PC-3 (cell line): Measurements from ENCODE around the gene RNASET2. TPM values are rescaled to one million over a fixed set of nuclear protein-coding genes. Genes with fewer than 3 reads are reported as not detected.

Source experiments
- ATAC-seq: fragments of 200-7000 bp; cut with Tn5 transposase; 2 replicates; pipeline ENCODE4 v1.9.1; 2020; ENCODE audit warnings: mild to moderate bottlenecking, moderate library complexity
- BruUV-seq: library from RNA; stranded (reverse); fragments of 400-500 nt; replicated peaks from 2 replicates; lab custom pipeline; 2021; lab: Mats Ljungman, UMichigan
- CTCF ChIA-PET: fragments of 300-600 bp; sonication (Branson Sonifier 250); formaldehyde crosslinking; loops from one replicate; lab custom pipeline; 2022; ENCODE audit warnings: antibody characterized with exemption; lab: Charles Lee
- POLR2A ChIA-PET: fragments of 300-600 bp; sonication (Branson Sonifier 250); formaldehyde crosslinking; loops from one replicate; lab custom pipeline; 2022; ENCODE audit warnings: antibody characterized with exemption; ENCODE audit not compliant: unreplicated experiment; lab: Charles Lee
- DNase-seq: peaks from one replicate; pipeline ENCODE4 v3.0.0-alpha.2; 2015
- H2AFZ ChIP-seq: fragments of 300-600 bp; sonication (generic); 2 replicates; pipeline ENCODE4 v1.6.0; 2016; ENCODE audit warnings: antibody characterized with exemption, low read length
- H3F3A ChIP-seq: fragments of 300-600 bp; sonication (generic); one replicate; pipeline ENCODE4 v1.6.0; 2017; ENCODE audit warnings: antibody characterized with exemption, low read length, control low read depth, mild to moderate bottlenecking; ENCODE audit not compliant: unreplicated experiment
- H3K27ac ChIP-seq: fragments of 300-600 bp; sonication (generic); 2 replicates; pipeline ENCODE4 v1.5.1; 2016; ENCODE audit warnings: mild to moderate bottlenecking, low read length
- H3K27me3 ChIP-seq: fragments of 300-600 bp; sonication (generic); 2 replicates; pipeline ENCODE4 v1.6.1; 2016; ENCODE audit warnings: low read length, mixed read lengths
- H3K36me3 ChIP-seq: fragments of 300-600 bp; sonication (generic); 2 replicates; pipeline ENCODE4 v1.6.1; 2016; ENCODE audit warnings: low read depth, mixed run types, low read length, mixed read lengths
- H3K4me1 ChIP-seq: fragments of 300-600 bp; sonication (generic); 2 replicates; pipeline ENCODE4 v1.5.1; 2016; ENCODE audit warnings: low read length; ENCODE audit not compliant: insufficient read depth
- H3K4me2 ChIP-seq: fragments of 300-600 bp; sonication (generic); 2 replicates; pipeline ENCODE4 v1.6.0; 2016; ENCODE audit warnings: low read length
- H3K4me3 ChIP-seq: fragments of 300-600 bp; sonication (generic); 2 replicates; pipeline ENCODE4 v1.5.1; 2016; ENCODE audit warnings: mild to moderate bottlenecking, low read length, mixed read lengths
- H3K79me2 ChIP-seq: fragments of 300-600 bp; sonication (generic); 2 replicates; pipeline ENCODE4 v1.6.1; 2017; ENCODE audit warnings: low read length, mixed read lengths
- H3K9ac ChIP-seq: fragments of 300-600 bp; sonication (generic); 2 replicates; pipeline ENCODE4 v1.6.0; 2016; ENCODE audit warnings: mild to moderate bottlenecking, low read length
- H3K9me2 ChIP-seq: fragments of 300-600 bp; sonication (generic); replicated peaks from 2 replicates; pipeline ENCODE4 v1.6.1; 2016; ENCODE audit warnings: mixed run types, low read length, mixed read lengths
- H3K9me3 ChIP-seq: fragments of 300-600 bp; sonication (generic); 2 replicates; pipeline ENCODE4 v1.6.1; 2016; ENCODE audit warnings: low read length, mixed read lengths
- H4K20me1 ChIP-seq: fragments of 300-600 bp; sonication (generic); 2 replicates; pipeline ENCODE4 v1.6.1; 2016; ENCODE audit warnings: low read length, mixed read lengths
- CTCF ChIP-seq: fragments of 300-600 bp; sonication (generic); conservative IDR thresholded peaks from 2 replicates; pipeline ENCODE4 v1.5.1; 2017; ENCODE audit warnings: antibody characterized with exemption, low read depth, mild to moderate bottlenecking, low read length
- EZH2 ChIP-seq: fragments of 300-600 bp; sonication (generic); IDR thresholded peaks from one replicate; pipeline ENCODE4 v1.6.1; 2017; ENCODE audit warnings: antibody characterized with exemption, mild to moderate bottlenecking, low read length; ENCODE audit not compliant: unreplicated experiment
- EZH2phosphoT487 ChIP-seq: fragments of 300-600 bp; sonication (generic); IDR thresholded peaks from 2 replicates; pipeline ENCODE4 v1.6.1; 2018; ENCODE audit warnings: mild to moderate bottlenecking, antibody characterized with exemption, low read length, borderline replicate concordance
- intact Hi-C: fragments of 100-400 bp; cut with micrococcal nuclease; formaldehyde crosslinking; loops from 2 replicates; pipeline ENCODE4 v1.9.0; 2023
- total RNA-seq: library from RNA; depleted of rRNA; stranded (reverse); fragments of >200 nt; gene quantifications from 2 replicates; pipeline ENCODE4 v1.2.3, GENCODE V29; 2014

The RNASET2 gene
- total RNA-seq, 1 experiment from 2014 or later = 51.8 TPM

DNA sequence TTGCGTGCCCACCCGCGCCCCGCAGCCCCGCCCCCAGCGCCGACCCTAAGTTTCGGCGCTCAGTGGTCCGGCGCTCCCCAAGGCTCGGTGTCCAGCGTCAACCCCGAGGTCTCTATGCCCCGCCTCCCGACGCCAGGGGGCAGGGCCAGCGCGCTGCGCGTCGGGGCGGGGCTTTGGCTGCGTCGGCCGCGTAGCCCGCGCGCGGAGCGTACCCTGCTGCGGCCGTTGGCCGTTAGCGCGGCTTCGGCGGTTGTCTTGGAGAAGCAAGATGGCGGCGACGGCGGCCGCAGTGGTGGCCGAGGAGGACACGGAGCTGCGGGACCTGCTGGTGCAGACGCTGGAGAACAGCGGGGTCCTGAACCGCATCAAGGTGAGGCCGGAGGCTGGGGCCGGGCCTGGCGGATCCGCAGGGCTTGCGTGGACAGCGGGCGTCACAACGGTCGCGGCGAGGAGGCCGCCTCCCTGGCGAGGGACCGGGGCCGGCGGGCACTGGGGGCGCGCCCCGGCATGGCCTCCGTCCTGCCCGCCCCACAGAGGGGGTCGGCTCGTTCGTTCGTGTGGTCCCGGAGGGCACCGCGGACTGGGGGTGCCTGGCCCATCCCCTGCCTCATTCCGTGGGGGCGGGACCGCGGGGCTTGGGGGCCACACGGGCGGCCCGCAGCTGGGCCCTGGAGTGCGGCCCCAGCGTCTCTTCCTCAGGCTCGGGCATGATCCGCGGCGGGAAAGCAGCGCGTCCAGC, 43.0 kb upstream of the RNASET2 start, which contains the start of gene CEP43:
Gene CEP43 (plus strand): TSS at position 253 of the 739 bp plus-strand sequence. CDS start 16 bp downstream, at position 269.
- Histone ChIP-seq H3K27me3 (no peaks in the 10 kb centered on the region), H3K4me3 (peak within 1 kb of the TSS; percentile 93), H3K9ac (peak within 1 kb of the TSS; percentile 91), H3K9me2 (no peaks in the 10 kb centered on the region), H3K79me2 (peaks cover 76% of the 10 kb centered on the region), H3K27ac (no peak within 1 kb of the TSS), H2AFZ (peak within 1 kb of the TSS; percentile 94), H3K9me3 (no peaks in the 10 kb centered on the region), H3F3A (no peaks in the 10 kb centered on the region), H3K4me2 (peak within 1 kb of the TSS; percentile 92), H3K4me1 (peaks cover 7% of the 10 kb centered on the region; the same call in 1 of the 2 replicates), H4K20me1 (no peaks in the 10 kb centered on the region), H3K36me3 (peaks cover 10% of the 10 kb centered on the region; the same call in 1 of the 2 replicates)
- intact Hi-C loops = loop anchor here (1.0 to 5.0 kb wide), 3 partner anchors 43 to 372 kb away; partner anchors contain the start of genes RNASET2 and RPS6KA2
- BruUV-seq = no TSS peak
- CTCF ChIA-PET = interaction anchor here (0.6 kb wide), 1 partner anchor 64 kb away, joined by 3 read pairs; no protein-coding TSS in a partner anchor
- DNase-seq (peak; percentile 91), ATAC-seq (peak; percentile 96)
- no peak for TF ChIP-seq EZH2phosphoT487
- TF ChIP-seq EZH2 = no peak
- TF ChIP-seq CTCF = no peak
- POLR2A ChIA-PET = no interaction called here

DNA sequence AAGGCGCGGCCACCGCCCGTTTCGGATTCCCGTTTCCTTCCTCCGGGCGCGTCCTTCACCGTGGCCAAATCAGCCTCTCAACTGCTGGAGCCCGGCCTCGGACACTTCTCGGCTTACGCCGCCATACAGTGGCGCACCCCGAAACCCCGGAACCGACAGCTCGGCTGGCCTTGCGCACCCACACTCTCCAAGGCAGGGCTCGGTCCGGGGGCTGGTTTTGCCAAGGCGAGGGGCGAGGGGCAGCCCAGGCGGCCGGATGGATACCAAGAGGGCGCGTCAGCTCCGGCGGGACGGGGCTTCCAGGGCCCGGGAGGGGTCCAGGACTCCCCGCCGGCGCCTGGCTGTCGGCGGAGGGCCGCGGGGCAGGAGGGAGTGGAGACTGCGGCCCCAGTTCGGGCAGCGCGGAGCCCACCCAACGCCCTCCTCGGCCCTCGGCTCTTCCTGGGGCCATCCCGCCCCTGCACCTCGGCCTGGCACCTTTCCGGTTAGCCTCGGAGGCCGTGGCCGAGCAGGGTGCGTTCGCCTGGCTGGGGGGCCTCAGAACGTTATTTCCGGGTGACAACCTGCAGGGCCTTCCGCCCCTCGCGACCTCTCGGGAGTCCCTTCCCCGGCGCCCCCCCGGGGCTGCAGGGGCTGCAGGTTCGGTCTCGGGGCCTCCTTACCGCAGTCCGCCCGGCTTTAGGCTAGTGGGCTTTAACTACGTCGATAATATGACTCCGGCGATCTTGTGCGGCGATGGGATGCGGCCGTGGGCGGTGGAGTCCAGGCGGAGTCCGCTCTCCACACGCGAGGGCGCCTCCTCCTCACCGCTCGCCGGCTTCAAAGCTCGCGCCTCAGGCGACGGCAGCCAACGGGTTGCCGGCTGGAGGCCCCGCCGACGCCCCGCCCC, 42.1 kb upstream of the RNASET2 start:
- Histone ChIP-seq H3K9ac (peak overlapping the region; percentile 78), H3K4me3 (peak overlapping the region; percentile 93), H3K9me2 (no peaks in the 10 kb centered on the region), H3K79me2 (peaks cover 72% of the 10 kb centered on the region), H3K4me1 (peaks cover 7% of the 10 kb centered on the region; the same call in 1 of the 2 replicates), H3K9me3 (no peaks in the 10 kb centered on the region), H3K27ac (no peak overlapping the region), H4K20me1 (no peaks in the 10 kb centered on the region), H2AFZ (peak overlapping the region; percentile 78), H3K36me3 (peaks cover 6% of the 10 kb centered on the region; the same call in 1 of the 2 replicates), H3F3A (no peaks in the 10 kb centered on the region), H3K4me2 (peak overlapping the region; percentile 92), H3K27me3 (no peaks in the 10 kb centered on the region)
- no TSS peak for BruUV-seq
- ATAC-seq (peak; percentile 2; the same call in 1 of the 2 replicates), DNase-seq (no peak)
- no peak for TF ChIP-seq EZH2phosphoT487
- no peak for TF ChIP-seq EZH2
- TF ChIP-seq CTCF = no peak
- CTCF ChIA-PET = no interaction called here
- intact Hi-C loops = loop anchor here (1.0 to 5.0 kb wide), 3 partner anchors 42 to 371 kb away; partner anchors contain the start of genes RNASET2 and RPS6KA2
- POLR2A ChIA-PET = no interaction called here
